Measurements from ENCODE around the gene RET.

RET gene

GRCh38 chr10:43044961-43045621 is 31.8 kb upstream of the RET start:
- no peak for DNase-seq

GRCh38 chr10:43045631-43046287 is 31.1 kb upstream of the RET start:
- no peak for DNase-seq

DNA sequence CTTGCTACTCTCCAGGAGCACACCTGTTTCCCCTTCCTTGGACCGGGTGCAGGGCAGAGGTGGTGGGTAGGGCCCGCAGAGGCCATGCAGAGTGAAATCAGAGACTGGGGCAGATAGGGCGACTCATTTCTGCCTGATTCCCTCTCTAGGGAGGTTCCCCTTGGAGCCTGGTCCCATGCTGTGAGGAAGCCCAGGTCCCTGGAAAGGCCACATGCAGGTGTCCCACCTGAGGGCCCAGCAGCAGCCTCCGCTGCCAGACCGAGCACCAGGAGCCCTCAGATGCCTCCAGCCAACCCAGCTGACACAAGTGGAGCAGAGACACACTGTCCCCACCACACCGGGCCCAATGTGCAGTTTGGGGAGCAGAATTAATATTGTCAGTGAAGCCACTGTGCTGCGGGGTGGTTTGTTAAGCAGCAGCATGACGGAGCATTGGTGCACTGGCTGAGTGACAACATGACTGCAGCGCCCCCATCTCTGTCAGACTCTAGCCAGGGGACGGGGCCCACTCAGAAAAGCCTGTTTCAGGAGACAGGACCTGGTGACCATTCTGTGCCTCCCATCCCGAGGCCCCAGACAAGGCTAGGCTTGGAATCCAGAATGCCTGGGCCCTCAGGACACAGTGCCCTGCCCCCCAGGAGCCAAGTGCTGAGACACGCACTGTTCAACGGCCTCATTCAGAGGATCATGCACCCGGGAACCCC is 30.4 kb upstream of the RET start:
- no peak for DNase-seq

DNA sequence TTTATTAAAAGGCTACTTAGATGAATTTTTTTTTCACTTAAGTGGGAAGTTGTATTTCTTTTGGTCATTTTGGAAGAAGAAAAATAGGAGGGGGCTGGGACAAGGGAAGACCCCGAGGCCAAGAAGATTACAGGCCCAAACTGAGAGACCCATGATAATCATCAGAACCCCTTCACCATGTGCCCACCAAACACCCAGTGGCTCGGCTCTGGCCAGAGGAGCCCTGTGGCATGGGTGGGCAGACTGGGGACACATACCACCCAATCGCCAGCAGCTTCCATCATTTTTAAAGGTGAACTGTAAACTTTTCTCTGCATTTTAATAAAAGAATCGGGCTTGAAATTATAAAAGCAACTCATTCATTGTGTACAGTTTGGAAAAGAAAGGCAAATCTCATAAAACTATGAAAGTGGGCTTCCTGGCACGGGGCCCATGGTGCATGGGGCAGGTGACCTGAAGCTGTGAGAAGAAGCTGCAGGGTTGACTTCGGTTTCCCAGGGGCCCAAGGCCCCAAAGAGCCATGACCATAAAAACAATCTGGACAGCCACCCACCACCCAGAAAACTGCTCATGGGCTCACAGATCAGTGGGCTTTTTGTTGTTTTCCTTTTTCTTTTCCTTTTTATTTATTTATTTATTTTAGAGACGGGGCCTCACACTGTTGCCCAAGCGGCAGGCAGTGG is 29.4 kb upstream of the RET start:
- DNase-seq, result no peak

DNA sequence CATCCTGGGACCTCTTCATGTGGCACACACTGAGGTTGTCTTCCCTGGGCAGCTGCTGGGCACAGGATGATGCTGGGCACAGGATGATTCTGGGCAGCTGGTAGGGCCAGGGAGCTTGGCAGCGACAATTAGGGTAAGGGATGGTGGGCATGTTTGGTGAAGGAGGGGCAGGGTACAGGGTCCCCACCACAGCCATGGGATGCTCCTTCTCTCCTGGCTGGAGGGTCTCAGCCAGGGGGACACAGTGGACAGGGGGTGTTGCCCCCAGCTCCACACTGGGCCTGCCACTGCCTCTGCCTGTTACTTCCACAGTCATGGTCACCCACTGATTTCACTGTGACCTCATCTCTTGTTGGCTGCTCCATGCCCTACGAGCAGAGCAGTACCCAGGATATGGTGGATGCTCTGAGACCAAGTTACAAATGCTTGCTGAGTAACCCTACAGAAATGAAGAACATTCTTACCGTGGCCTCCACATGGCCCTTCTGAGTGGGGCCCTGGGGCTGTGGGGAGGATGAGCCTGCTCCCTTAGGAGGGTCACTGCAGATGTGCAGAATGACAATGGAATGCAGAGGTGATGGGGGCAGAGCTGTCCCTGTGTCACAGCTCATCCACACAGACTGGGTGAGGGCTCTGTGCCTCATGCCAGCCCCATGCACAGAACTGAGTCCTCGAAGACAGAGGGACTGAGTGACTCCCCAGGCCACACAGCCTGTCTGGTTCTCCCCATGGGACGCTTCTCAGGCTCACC is 28.4 kb upstream of the RET start:
- DNase-seq, result no peak

DNA sequence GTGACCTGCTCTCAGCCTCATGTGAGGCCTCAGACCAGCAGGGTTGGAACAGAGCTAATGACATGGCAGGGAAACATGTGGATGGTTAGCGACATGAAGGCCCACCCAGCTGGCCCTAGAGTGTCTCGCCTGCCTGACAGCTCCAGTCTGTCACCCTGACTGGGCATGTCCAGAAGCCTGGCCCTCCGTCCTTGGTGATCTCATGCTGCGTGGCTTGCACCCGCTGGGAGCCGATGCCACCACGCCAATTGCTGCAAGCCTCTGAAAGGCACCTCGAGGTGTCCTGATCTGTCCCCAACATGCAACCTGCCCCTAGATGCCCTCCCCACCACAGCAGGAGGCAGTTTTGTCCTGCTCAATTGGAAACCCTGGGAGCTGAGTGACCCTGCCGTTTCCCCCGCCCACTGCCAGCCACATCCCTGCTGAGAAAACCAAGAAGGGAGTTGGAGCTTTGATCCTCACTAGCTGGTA is 27.8 kb upstream of the RET start:
- DNase-seq, result no peak

- DNase-seq, result no peak
Measured at GRCh38 chr10:43050011-43050410, 26.9 kb upstream of the RET start.

- no peak for DNase-seq
Measured at GRCh38 chr10:43053825-43054224, 23.0 kb upstream of the RET start.

DNA sequence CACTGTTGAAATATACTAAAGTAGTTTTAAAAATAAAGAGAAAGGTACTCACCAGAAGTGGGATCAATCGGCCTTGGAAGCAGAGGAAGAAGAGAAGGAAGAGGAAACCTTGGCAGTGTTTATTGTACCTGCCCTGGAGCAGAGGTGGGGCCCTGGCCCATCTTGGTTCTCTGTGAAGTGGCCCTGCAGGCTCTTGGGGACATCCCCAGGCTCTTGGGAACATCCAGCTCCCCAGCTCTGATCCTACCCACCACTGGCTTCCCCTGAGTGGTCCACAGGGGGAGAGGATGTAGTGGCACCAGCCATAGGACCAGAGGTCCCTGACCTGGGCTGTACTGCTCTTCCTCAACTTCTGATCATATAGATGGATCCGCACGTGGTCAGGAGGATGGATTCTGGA is 22.3 kb upstream of the RET start:
- DNase-seq, result no peak

GRCh38 chr10:43055217-43055616 is 21.7 kb upstream of the RET start:
- no peak for DNase-seq

DNA sequence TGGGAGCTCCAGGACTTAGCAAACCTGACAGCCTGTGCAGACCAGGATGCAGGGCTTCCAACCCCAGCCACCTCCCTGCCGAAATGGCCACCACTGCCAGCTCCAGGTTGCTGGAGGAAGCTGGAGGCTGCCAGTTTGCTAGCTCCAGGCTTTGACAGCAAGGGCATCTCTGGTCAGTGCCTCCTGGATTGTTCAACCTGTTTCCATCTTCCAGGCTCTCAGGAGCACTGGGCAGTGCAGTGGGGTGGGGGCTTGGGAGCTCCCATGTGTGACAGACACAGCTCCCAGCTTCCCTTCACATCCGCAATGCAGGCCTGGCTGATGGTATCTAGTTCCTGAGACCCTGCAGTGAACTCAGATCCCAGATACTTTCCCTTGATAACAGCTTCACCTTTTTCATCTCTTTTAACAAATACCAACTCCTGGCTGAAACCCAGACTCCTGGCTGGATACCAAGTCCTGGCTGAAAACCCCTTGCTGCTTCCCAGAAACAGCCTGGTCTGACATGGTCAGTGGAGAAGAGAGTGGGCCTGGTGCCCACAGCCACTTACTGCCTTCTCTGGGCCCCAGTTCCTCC is 20.8 kb upstream of the RET start:
- no peak for DNase-seq

GRCh38 chr10:43056568-43057011 is 20.3 kb upstream of the RET start:
- no peak for DNase-seq

DNA sequence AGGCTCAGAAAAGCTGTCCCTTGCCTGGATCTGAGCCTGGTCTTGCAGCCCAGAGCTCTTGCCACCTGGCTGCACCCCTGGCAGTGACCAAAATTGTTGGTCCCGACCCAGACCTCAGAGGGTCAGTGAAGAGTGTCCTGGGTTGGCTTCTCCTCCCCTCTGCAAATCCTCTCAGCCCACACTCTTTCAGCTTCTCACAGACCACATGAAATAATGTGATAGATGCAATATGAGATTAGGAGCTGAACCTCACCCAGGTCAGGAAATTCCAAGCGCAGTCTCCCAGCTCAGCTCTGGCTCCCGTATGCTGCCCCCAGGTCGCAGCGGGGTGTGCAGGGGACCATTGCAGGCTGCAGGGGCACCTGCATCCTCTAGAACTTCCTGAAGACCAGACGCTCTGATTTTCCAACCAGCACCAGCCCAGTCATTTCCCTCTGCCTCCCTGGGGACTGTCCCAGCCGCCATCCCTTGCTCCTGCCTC is 19.6 kb upstream of the RET start:
- DNase-seq, result no peak

DNA sequence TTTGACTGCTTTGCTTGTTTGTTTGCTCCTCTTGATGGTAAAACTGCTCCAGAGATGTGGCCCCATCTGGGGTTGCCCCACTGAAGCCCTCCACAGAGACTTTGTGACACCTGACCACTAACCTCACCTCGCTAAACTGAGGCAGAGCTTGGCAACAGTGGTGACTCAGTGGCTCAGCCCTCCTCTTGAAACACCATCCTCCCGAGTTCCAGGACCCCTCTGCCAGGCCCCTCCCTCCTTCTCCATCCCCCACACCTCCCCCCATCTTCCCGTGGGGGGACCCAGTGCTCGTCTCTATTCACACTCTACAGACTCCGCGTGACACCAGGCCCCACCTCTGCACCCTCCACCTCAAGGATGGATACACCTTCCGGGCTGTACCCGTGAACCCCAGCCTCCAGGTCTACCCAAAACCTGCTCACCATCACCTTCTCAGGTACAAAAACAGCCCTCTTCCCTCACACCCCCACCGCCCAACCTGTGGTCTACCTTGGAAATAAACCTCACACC is 19.0 kb upstream of the RET start:
- no peak for DNase-seq

DNA sequence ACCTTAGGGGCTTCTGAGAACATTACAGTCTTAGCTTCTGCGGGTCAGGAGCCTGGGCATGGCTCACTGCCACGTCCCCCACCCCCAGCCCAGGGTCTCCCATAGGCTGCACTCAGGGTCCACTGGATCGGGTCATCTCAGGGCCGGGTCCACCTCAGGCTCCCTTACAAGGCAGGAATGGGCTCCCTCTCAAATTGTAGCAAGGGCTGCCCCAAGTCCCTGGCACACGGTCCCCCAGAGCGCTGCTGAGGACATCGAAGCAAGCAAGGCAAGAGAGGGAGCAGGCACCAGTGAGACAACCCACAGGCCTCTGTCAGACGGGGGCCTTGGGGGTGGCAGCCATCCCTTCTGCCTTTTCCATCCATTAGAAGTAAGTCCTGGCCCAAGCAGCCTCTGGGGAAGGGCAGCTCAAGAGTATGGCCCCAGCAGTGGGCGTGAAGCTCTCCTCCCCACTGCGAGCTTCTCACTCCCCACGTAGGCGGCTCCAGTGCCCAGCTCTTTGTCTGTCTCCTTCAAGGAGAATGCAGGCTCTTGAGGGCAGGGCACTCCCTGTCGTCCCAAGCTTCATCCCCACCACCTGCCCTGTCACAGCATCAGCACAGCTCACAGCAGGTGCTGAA is 18.0 kb upstream of the RET start:
- no peak for DNase-seq

- DNase-seq, result no peak
Measured at GRCh38 chr10:43059336-43059720, 17.5 kb upstream of the RET start.

GRCh38 chr10:43059828-43060227 is 17.0 kb upstream of the RET start:
- no peak for DNase-seq

DNA sequence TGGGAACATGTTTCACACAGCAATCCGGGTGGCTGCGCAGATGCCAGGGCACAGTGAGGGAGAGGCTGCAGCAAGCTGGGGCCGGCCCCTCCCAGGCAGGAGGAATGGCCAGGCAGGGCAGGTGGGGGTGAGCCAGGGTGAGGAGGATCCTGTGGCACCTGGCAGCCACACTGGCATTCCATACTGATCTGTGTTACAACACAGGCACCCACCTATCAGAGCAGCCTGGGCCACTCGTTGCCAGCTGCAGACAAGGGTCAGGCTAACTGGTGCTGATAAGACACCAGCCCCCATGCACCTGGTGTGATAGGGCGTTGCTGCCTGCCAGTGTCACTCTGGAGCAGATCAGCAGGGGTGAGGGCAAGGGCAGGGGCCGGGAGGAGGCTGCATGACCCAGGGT is 16.6 kb upstream of the RET start:
- DNase-seq, result no peak

- DNase-seq, result no peak
Measured at GRCh38 chr10:43061331-43061730, 15.5 kb upstream of the RET start.

DNA sequence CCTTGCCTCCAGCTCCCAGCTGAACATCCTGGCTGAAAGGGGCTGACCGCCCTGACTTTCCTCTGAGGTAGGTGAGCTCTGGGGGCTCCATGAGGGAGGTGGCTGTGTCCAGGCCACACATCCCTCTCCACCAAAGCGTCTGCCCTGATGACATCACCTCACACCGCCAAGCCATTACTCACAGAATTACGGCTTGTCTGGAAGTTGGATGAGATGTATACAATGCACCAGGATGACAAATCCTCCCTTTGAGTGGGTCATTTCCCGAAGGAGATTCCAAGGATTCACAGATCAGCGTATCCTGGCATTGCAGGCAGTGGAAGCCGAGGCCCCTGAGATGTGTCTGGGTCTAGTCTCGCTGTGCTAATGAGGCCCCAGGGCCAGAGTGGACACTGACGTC is 15.1 kb upstream of the RET start:
- DNase-seq, result no peak

GRCh38 chr10:43062402-43063160 is 14.3 kb upstream of the RET start:
- DNase-seq, result no peak

All from NCI-H2171 treated with DMSO at 0.1 percent for 48 hours (cell line).